ENCODE results near the gene ACIN1. TPM values are rescaled to one million over a fixed set of nuclear protein-coding genes. Genes with fewer than 3 reads are reported as not detected.

ACIN1 gene
- total and polyA plus RNA-seq, 12 donors: 73.1 to 431 (median 133) TPM

DNA sequence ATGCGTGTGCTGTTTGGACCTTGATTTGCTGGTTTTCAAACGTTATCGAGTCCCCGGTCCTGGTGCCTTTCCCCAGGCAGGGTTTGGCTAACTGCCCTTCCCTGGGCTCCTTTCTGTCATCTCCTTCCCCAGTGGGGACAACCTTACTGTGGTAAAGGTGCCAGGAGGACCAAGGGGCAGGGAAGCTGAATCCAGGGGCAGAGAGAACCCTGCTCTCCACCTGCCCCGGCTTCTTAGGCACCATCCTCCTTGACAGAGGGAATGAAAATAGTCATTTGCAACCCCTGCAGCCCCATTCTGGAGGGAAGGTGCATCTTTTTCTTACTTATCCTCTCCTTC is 19.2 kb upstream of the ACIN1 start:
- H3K27ac ChIP-seq: no peak overlapping the region
- 55 to 77% (median 66%) methylated on average over 1 to 5 of the region's 5 CpGs for WGBS, 4 donors
- H3K27me3 ChIP-seq: no peaks in the 10 kb centered on the region
- peaks cover 0 to 7% of the 10 kb centered on the region in 2 donors for H3K4me1 ChIP-seq (replicated peaks in 1 of 2)
- intact Hi-C loops (cut with DNase I): loop anchor here in 1 of 2 donors (5.0 kb wide), 1 partner anchor 47 kb away; no protein-coding TSS in a partner anchor
- no peaks in the 10 kb centered on the region for H3K36me3 ChIP-seq (replicated peaks in 1 of 2)
- no peak overlapping the region for H3K4me3 ChIP-seq
- H3K9me3 ChIP-seq (replicated peaks in 1 of 3): no peaks in the 10 kb centered on the region
- no peak for TF ChIP-seq POLR2A (IDR thresholded peaks at IDR 0.05)
- TF ChIP-seq, protein P1, sequence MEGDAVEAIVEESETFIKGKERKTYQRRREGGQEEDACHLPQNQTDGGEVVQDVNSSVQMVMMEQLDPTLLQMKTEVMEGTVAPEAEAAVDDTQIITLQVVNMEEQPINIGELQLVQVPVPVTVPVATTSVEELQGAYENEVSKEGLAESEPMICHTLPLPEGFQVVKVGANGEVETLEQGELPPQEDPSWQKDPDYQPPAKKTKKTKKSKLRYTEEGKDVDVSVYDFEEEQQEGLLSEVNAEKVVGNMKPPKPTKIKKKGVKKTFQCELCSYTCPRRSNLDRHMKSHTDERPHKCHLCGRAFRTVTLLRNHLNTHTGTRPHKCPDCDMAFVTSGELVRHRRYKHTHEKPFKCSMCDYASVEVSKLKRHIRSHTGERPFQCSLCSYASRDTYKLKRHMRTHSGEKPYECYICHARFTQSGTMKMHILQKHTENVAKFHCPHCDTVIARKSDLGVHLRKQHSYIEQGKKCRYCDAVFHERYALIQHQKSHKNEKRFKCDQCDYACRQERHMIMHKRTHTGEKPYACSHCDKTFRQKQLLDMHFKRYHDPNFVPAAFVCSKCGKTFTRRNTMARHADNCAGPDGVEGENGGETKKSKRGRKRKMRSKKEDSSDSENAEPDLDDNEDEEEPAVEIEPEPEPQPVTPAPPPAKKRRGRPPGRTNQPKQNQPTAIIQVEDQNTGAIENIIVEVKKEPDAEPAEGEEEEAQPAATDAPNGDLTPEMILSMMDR (IDR thresholded peaks at IDR 0.05): no peak
- DNase-seq: no peak

DNA sequence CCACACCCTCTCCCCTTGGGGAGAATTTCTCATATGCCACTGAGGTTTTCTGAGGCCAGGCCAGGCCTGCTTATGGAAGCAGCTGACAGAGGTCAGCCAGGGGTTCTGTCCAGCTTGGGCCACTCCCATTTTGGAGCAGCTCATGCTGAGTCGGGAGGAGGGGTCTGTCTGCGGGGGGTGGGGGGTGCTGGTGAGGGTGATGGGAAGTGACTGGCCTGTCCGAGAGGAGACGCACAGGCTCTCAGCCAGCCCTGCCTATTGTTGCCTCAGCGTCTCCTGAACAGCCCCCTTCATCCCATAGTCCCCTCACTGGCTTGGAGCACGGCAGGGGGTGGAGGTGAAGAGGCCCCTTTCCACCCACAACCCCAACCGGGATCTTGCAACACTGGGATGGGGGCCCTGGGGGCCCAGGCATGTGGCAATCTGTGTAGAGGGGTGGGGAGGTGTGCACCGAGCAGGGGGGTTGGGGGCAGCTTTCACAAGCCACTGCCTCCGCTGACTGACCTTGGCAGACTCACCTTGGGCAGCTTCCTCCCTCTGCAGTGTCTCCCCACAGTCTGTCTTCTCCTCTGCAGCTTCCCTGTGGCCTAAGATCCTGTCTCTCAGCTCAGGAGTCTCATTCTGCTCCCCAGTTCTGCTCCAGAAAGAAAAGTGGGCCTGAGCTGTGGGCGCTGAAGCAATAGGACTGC is 18.6 kb upstream of the ACIN1 start:
- intact Hi-C loops (cut with DNase I): loop anchor here in 1 of 2 donors (5.0 kb wide), 1 partner anchor 46 kb away; no protein-coding TSS in a partner anchor
- TF ChIP-seq, protein P1 (IDR thresholded peaks at IDR 0.05): no peak
- no peak for TF ChIP-seq POLR2A (IDR thresholded peaks at IDR 0.05)
- WGBS, 4 donors: 37 to 83% (median 44%) methylated on average over 1 to 10 of the region's 10 CpGs
- Histone ChIP-seq H3K4me1 (replicated peaks in 1 of 2) (peaks cover 0 to 7% of the 10 kb centered on the region in 2 donors), H3K4me3 (no peak overlapping the region), H3K27me3 (no peaks in the 10 kb centered on the region), H3K27ac (no peak overlapping the region), H3K36me3 (replicated peaks in 1 of 2) (no peaks in the 10 kb centered on the region), H3K9me3 (replicated peaks in 1 of 3) (no peaks in the 10 kb centered on the region)
- peak in 1 of 7 donors; percentile 17 for DNase-seq

DNA sequence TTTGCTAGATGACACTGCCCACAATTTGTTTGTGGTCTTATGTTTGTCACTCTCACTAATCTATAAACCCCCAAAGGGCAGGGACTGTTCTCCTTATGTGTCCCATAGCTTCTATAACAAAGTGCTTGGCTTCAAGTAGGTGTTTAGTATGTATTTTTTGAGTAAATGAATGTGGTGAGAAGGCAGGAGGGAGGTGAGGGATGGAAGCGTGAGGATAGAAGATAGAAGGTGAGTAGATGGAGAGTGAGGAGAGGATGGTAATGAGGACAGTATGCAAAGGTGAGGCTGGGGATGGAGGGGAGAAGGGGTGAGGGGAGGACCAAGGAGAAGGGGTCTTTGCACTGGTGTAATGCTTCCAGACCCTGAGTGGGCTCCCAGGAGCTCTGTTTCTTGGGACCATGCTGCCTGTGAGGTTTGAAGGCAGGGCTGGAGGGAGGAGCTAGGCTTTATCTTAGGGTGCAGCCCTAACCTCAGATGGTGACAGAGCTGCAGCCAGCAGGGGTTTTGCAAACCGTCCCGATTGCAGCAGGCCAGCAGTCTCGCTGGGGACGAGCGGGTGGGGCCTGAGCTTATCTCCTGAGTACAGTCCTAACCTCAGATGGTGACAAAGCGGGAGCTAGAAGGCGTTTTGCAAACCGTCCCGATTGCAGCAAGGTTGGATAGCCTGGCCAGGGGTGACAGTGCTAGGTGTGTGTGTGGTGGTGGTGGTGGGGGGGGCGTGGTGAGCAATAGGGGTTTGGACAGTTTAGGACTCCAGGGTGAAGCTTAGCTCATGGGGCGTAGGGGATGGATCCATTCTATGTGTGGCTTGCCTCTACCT is 17.6 kb upstream of the ACIN1 start:
- Histone ChIP-seq H3K27ac (no peak overlapping the region), H3K4me1 (replicated peaks in 1 of 2) (peaks cover 0 to 7% of the 10 kb centered on the region in 2 donors), H3K4me3 (no peak overlapping the region), H3K9me3 (replicated peaks in 1 of 3) (no peaks in the 10 kb centered on the region), H3K36me3 (replicated peaks in 1 of 2) (no peaks in the 10 kb centered on the region), H3K27me3 (no peaks in the 10 kb centered on the region)
- WGBS, 4 donors: 56 to 68% (median 66%) methylated on average over 6 to 12 of the region's 12 CpGs
- intact Hi-C loops (cut with DNase I): loop anchor here in 1 of 2 donors (5.0 kb wide), 1 partner anchor 45 kb away; no protein-coding TSS in a partner anchor
- no peak for TF ChIP-seq POLR2A (IDR thresholded peaks at IDR 0.05)
- TF ChIP-seq, protein P1 (IDR thresholded peaks at IDR 0.05): no peak
- DNase-seq: peak in 1 of 7 donors; percentile 60
